Measurements from ENCODE around the gene CXCL3.

The CXCL3 gene

GRCh38 chr4:74012130-74012529 lies 26.4 kb downstream of the CXCL3 start:
- no peak for DNase-seq (ENCODE audit: low read depth)

GRCh38 chr4:74009307-74009706 lies 29.2 kb downstream of the CXCL3 start:
- DNase-seq (ENCODE audit: low read depth) = no peak

GRCh38 chr4:74006009-74006476 lies 32.4 kb downstream of the CXCL3 start:
- DNase-seq (ENCODE audit: low read depth) = peak; percentile 29

GRCh38 chr4:74005528-74005927 lies 33.0 kb downstream of the CXCL3 start:
- no peak for DNase-seq (ENCODE audit: low read depth)

- DNase-seq (ENCODE audit: low read depth) = no peak
Measured at GRCh38 chr4:74004668-74005067, 33.8 kb downstream of the CXCL3 start.

- DNase-seq (ENCODE audit: low read depth) = no peak
Measured at GRCh38 chr4:74000301-74000700, 38.2 kb downstream of the CXCL3 start.

- peak; percentile 39 for DNase-seq (ENCODE audit: low read depth)
Measured at GRCh38 chr4:73998040-73999011, 40.2 kb downstream of the CXCL3 start, which contains the start of gene CXCL5. TSS of gene CXCL5 (minus strand) at chr4:73998677. CDS start at chr4:73998581, 96 bp downstream.

GRCh38 chr4:73992050-73992449 lies 46.4 kb downstream of the CXCL3 start:
- DNase-seq (ENCODE audit: low read depth) = no peak

- DNase-seq (ENCODE audit: low read depth) = no peak
Measured at GRCh38 chr4:73991742-73992000, 46.8 kb downstream of the CXCL3 start.

GRCh38 chr4:73990988-73991741 lies 47.3 kb downstream of the CXCL3 start:
- DNase-seq (ENCODE audit: low read depth) = no peak

GRCh38 chr4:73989928-73990327 lies 48.6 kb downstream of the CXCL3 start:
- no peak for DNase-seq (ENCODE audit: low read depth)

GRCh38 chr4:73989031-73989430 lies 49.5 kb downstream of the CXCL3 start:
- DNase-seq (ENCODE audit: low read depth) = no peak

GRCh38 chr4:73988061-73988460 lies 50.4 kb downstream of the CXCL3 start, which contains the start of gene PPBP:
TSS of gene PPBP (minus strand) at chr4:73988190. CDS start at chr4:73988103, 87 bp downstream.
- no peak for DNase-seq (ENCODE audit: low read depth)

Measured in EH (cell line).